ENCODE measurements around the gene PPP2R2C.

Gene PPP2R2C

GRCh38 chr4:6346373-6347110 is 125.9 kb downstream of the PPP2R2C start:
- H3K9ac ChIP-seq (ENCODE audit: low read depth, low read length) = no peak overlapping the region
- no peaks in the 10 kb centered on the region for H3K36me3 ChIP-seq (ENCODE audit: insufficient read depth, low read length)
- no peaks in the 10 kb centered on the region; the same call in 1 of the 2 replicates for H4K20me1 ChIP-seq (ENCODE audit: insufficient read depth, low read length)
- no peaks in the 10 kb centered on the region for H3K79me2 ChIP-seq (ENCODE audit: insufficient read depth, low read length)
- TF ChIP-seq, protein P1, sequence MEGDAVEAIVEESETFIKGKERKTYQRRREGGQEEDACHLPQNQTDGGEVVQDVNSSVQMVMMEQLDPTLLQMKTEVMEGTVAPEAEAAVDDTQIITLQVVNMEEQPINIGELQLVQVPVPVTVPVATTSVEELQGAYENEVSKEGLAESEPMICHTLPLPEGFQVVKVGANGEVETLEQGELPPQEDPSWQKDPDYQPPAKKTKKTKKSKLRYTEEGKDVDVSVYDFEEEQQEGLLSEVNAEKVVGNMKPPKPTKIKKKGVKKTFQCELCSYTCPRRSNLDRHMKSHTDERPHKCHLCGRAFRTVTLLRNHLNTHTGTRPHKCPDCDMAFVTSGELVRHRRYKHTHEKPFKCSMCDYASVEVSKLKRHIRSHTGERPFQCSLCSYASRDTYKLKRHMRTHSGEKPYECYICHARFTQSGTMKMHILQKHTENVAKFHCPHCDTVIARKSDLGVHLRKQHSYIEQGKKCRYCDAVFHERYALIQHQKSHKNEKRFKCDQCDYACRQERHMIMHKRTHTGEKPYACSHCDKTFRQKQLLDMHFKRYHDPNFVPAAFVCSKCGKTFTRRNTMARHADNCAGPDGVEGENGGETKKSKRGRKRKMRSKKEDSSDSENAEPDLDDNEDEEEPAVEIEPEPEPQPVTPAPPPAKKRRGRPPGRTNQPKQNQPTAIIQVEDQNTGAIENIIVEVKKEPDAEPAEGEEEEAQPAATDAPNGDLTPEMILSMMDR (IDR thresholded peaks at IDR 0.05; ENCODE audit: borderline replicate concordance, extremely low read depth, low read length, poor library complexity, severe bottlenecking) = no peak
- TF ChIP-seq EZH2 (IDR thresholded peaks at IDR 0.05; ENCODE audit: borderline replicate concordance, low read depth, low read length, severe bottlenecking) = no peak
- DNase-seq (no peak), ATAC-seq (ENCODE audit: insufficient read depth, low read depth) (no peak)
- no peaks in the 10 kb centered on the region for H3K9me3 ChIP-seq (ENCODE audit: insufficient read depth, low read length, severe bottlenecking)
- no peak overlapping the region for H2AFZ ChIP-seq (ENCODE audit: low read depth, low read length)
- no peak overlapping the region for H3K4me3 ChIP-seq (ENCODE audit: low read depth in 1 of 2, low read length in 2 of 2)
- no peaks in the 10 kb centered on the region for H3K4me1 ChIP-seq (ENCODE audit: insufficient read depth, low read length)
- H3K27me3 ChIP-seq (ENCODE audit: insufficient read depth, low read length, poor library complexity) = peaks cover 7% of the 10 kb centered on the region
- H3K4me2 ChIP-seq (ENCODE audit: insufficient read depth, low read length) = no peak overlapping the region
- no peak overlapping the region for H3K27ac ChIP-seq (ENCODE audit: low read length)

- H3K27ac ChIP-seq (ENCODE audit: low read length) = no peak overlapping the region
- H3K9me3 ChIP-seq (ENCODE audit: insufficient read depth, low read length, severe bottlenecking) = no peaks in the 10 kb centered on the region
- DNase-seq (no peak), ATAC-seq (ENCODE audit: insufficient read depth, low read depth) (no peak)
- no peaks in the 10 kb centered on the region for H3K4me1 ChIP-seq (ENCODE audit: insufficient read depth, low read length)
- no peak overlapping the region for H2AFZ ChIP-seq (ENCODE audit: low read depth, low read length)
- TF ChIP-seq, protein P1 (IDR thresholded peaks at IDR 0.05; ENCODE audit: borderline replicate concordance, extremely low read depth, low read length, poor library complexity, severe bottlenecking) = no peak
- no peak for TF ChIP-seq EZH2 (IDR thresholded peaks at IDR 0.05; ENCODE audit: borderline replicate concordance, low read depth, low read length, severe bottlenecking)
- H3K4me3 ChIP-seq (ENCODE audit: low read depth in 1 of 2, low read length in 2 of 2) = no peak overlapping the region
- H3K9ac ChIP-seq (ENCODE audit: low read depth, low read length) = no peak overlapping the region
- no peaks in the 10 kb centered on the region for H3K79me2 ChIP-seq (ENCODE audit: insufficient read depth, low read length)
- H3K36me3 ChIP-seq (ENCODE audit: insufficient read depth, low read length) = no peaks in the 10 kb centered on the region
- H3K4me2 ChIP-seq (ENCODE audit: insufficient read depth, low read length) = no peak overlapping the region
- no peaks in the 10 kb centered on the region; the same call in 1 of the 2 replicates for H4K20me1 ChIP-seq (ENCODE audit: insufficient read depth, low read length)
- H3K27me3 ChIP-seq (ENCODE audit: insufficient read depth, low read length, poor library complexity) = peaks cover 7% of the 10 kb centered on the region
Measured at GRCh38 chr4:6345866-6346265, 126.5 kb downstream of the PPP2R2C start.

- no peak for TF ChIP-seq EZH2 (IDR thresholded peaks at IDR 0.05; ENCODE audit: borderline replicate concordance, low read depth, low read length, severe bottlenecking)
- TF ChIP-seq, protein P1 (IDR thresholded peaks at IDR 0.05; ENCODE audit: borderline replicate concordance, extremely low read depth, low read length, poor library complexity, severe bottlenecking) = no peak
- H3K79me2 ChIP-seq (ENCODE audit: insufficient read depth, low read length) = no peaks in the 10 kb centered on the region
- H3K4me1 ChIP-seq (ENCODE audit: insufficient read depth, low read length) = no peaks in the 10 kb centered on the region
- no peak overlapping the region for H3K27ac ChIP-seq (ENCODE audit: low read length)
- no peaks in the 10 kb centered on the region; the same call in 1 of the 2 replicates for H4K20me1 ChIP-seq (ENCODE audit: insufficient read depth, low read length)
- no peaks in the 10 kb centered on the region for H3K9me3 ChIP-seq (ENCODE audit: insufficient read depth, low read length, severe bottlenecking)
- H3K4me3 ChIP-seq (ENCODE audit: low read depth in 1 of 2, low read length in 2 of 2) = no peak overlapping the region
- ATAC-seq (ENCODE audit: insufficient read depth, low read depth) (no peak), DNase-seq (no peak)
- peaks cover 5% of the 10 kb centered on the region for H3K27me3 ChIP-seq (ENCODE audit: insufficient read depth, low read length, poor library complexity)
- H2AFZ ChIP-seq (ENCODE audit: low read depth, low read length) = no peak overlapping the region
- H3K36me3 ChIP-seq (ENCODE audit: insufficient read depth, low read length) = no peaks in the 10 kb centered on the region
- H3K4me2 ChIP-seq (ENCODE audit: insufficient read depth, low read length) = no peak overlapping the region
- H3K9ac ChIP-seq (ENCODE audit: low read depth, low read length) = no peak overlapping the region
Measured at GRCh38 chr4:6345096-6345830, 127.2 kb downstream of the PPP2R2C start.
